Right atrium auricular region (tissue), 2 donors: ENCODE measurements around the gene TRMT1L. TPM values are rescaled to one million over a fixed set of nuclear protein-coding genes. Genes with fewer than 3 reads are reported as not detected.
A peak's percentile ranks its signal among the peaks of the same experiment; 100 is the strongest.
"Not testable (repeated sequence)": the region's sequence is repeated elsewhere in the genome, so short reads cannot be mapped to it uniquely, and the experiment has no call there.

Experiments used
- DNase-seq: peaks from one replicate; pipeline ENCODE4 v3.0.0-alpha.2; 2019; ENCODE audit warnings: low spot score
- H3K27ac ChIP-seq, 2 donors: fragments of 200-600 bp; sonication (generic); 1 replicate in 1 of 2; 2 replicates in 1 of 2; pipeline ENCODE4 v1.5.1; 2016 to 2019
- H3K27me3 ChIP-seq, 2 donors: fragments of 200-600 bp; sonication (generic); one replicate each; pipeline versions ENCODE4 v1.5.1 to v1.6.0; 2017 to 2019
- H3K36me3 ChIP-seq: fragments of 200-600 bp; sonication (generic); one replicate; pipeline ENCODE4 v1.5.1; 2016
- H3K4me1 ChIP-seq, 2 donors: fragments of 200-600 bp; sonication (generic); one replicate each; pipeline versions ENCODE4 v1.5.1 to v1.6.0; 2017 to 2019
- H3K4me3 ChIP-seq, 2 donors: fragments of 200-600 bp; sonication (generic); 1 replicate in 1 of 2; 2 replicates in 1 of 2; pipeline ENCODE4 v1.5.1; 2017 to 2019; ENCODE audit warnings: mild to moderate bottlenecking in 1 of 2, moderate library complexity in 1 of 2
- H3K9me3 ChIP-seq, 2 donors: fragments of 200-600 bp; sonication (generic); one replicate each; pipeline ENCODE4 v1.5.1; 2019
- total RNA-seq, 2 donors: library from RNA; depleted of rRNA; stranded (reverse); fragments of >200 nt; gene quantifications; one replicate each; pipeline ENCODE4 v1.1.0, GENCODE V29; 2016
- TF ChIP-seq, protein P1 (sequence below), 2 donors: fragments of 200-600 bp; sonication (generic); IDR thresholded peaks; one replicate each; pipeline ENCODE4 v1.5.1; 2019; ENCODE audit warnings: antibody characterized with exemption in 2 of 2

Gene TRMT1L, protein sequence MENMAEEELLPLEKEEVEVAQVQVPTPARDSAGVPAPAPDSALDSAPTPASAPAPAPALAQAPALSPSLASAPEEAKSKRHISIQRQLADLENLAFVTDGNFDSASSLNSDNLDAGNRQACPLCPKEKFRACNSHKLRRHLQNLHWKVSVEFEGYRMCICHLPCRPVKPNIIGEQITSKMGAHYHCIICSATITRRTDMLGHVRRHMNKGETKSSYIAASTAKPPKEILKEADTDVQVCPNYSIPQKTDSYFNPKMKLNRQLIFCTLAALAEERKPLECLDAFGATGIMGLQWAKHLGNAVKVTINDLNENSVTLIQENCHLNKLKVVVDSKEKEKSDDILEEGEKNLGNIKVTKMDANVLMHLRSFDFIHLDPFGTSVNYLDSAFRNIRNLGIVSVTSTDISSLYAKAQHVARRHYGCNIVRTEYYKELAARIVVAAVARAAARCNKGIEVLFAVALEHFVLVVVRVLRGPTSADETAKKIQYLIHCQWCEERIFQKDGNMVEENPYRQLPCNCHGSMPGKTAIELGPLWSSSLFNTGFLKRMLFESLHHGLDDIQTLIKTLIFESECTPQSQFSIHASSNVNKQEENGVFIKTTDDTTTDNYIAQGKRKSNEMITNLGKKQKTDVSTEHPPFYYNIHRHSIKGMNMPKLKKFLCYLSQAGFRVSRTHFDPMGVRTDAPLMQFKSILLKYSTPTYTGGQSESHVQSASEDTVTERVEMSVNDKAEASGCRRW
- 10 to 100 TPM; 15.5 to 24.0 TPM for total RNA-seq

DNA sequence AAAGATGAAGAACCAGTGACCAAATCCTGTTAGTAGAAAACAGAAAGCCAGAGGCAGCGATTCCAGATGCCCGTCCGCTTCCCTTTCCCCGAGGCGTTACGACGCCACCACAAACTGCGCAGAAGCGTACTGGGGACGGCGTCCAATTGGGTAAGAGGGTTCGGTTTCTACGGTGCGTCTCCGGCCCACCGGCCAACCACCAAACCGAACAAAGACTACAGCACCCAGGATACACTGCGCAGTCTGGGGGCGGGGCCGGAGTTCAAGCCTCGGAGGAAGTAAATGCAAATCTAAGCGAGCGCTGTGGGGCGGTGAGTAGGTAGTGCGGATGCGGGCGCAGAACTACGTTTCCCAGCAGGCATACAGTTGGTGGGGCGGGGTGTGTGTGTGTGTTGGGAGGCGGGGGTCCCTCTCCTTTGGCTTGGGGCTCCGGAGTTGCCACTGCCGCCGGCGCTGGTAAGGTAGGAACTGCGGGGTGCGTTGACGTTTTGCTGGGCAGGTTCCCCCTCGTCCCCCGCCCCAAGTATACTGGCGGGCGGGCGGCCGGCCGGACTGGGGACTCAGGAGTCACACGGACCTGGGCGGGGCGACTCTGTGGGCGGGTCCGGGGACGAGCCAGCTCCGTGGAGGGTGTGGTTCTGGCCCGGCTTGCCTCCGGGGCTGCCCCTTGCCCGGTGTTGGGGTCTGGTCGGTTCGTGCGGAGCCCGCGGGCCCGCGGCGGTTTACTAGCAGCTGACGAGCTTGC lies at the start of gene TRMT1L, which contains the start of gene SWT1:
TRMT1L (minus strand) TSS at position 100 of the 745 bp plus-strand sequence. CDS start 241 bp downstream, outside the sequence.
SWT1 (plus strand) TSS at position 314 of the 745 bp plus-strand sequence. CDS start 3,675 bp downstream, outside the sequence.
- H3K27me3 ChIP-seq, result no peaks in the 10 kb centered on the region
- peak within 1 kb of the TSS; percentile 98 to 99 for H3K27ac ChIP-seq
- no peaks in the 10 kb centered on the region for H3K9me3 ChIP-seq
- H3K36me3 ChIP-seq, result peaks cover 5% of the 10 kb centered on the region
- peak; percentile 100 for DNase-seq
- TF ChIP-seq, protein P1, sequence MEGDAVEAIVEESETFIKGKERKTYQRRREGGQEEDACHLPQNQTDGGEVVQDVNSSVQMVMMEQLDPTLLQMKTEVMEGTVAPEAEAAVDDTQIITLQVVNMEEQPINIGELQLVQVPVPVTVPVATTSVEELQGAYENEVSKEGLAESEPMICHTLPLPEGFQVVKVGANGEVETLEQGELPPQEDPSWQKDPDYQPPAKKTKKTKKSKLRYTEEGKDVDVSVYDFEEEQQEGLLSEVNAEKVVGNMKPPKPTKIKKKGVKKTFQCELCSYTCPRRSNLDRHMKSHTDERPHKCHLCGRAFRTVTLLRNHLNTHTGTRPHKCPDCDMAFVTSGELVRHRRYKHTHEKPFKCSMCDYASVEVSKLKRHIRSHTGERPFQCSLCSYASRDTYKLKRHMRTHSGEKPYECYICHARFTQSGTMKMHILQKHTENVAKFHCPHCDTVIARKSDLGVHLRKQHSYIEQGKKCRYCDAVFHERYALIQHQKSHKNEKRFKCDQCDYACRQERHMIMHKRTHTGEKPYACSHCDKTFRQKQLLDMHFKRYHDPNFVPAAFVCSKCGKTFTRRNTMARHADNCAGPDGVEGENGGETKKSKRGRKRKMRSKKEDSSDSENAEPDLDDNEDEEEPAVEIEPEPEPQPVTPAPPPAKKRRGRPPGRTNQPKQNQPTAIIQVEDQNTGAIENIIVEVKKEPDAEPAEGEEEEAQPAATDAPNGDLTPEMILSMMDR (IDR thresholded peaks at IDR 0.05), result no peak
- peak within 1 kb of the TSS; percentile 81 to 93 for H3K4me3 ChIP-seq
- peaks cover 0 to 31% of the 10 kb centered on the region in 2 donors for H3K4me1 ChIP-seq

DNA sequence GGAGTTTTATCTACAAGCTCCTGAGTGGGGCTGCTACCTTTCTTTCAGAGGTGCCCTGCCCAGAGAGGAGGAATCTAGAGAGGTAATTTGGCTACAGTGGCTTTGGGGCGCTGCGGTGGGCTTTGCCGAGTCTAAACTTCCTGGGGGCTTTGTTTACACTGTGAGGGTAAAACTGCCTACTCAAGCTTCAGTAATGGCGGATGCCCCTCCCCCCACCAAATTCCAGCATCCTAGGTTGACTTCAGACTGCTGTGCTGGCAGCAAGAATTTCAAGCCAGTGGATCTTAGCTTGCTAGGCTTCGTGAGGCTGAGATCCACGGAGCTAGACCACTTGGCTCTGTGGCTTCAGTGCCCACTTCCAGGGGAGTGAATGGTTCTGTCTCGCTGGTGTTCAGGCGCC lies 44.1 kb upstream of the TRMT1L start:
- TF ChIP-seq, protein P1 (IDR thresholded peaks at IDR 0.05), result no peak
- Histone ChIP-seq H3K9me3 (peaks cover 0 to 4% of the 10 kb centered on the region in 2 donors), H3K27ac (no peak overlapping the region), H3K4me3 (no peak overlapping the region), H3K36me3 (no peaks in the 10 kb centered on the region), H3K27me3 (no peaks in the 10 kb centered on the region), H3K4me1 (no peaks in the 10 kb centered on the region)
- no peak for DNase-seq

DNA sequence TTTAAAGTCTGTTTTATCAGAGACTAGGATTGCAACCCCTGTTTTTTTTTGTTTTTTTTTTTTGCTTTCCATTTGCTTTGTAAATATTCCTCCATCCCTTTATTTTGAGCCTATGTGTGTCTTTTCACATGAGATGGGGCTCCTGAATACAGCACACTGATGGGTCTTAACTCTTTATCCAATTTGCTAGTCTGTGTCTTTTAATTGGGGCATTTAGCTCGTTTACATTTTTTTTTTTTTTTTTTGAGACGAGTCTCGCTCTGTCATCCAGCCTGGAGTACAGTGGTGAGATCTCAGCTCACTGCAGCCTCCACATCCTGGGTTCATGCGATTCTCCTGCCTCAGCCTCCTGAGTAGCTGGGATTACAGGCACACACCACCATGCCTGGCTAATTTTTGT lies 42.0 kb upstream of the TRMT1L start:
- H3K27ac ChIP-seq, H3K27me3 ChIP-seq, H3K36me3 ChIP-seq, H3K4me1 ChIP-seq, H3K9me3 ChIP-seq, DNase-seq, H3K4me3 ChIP-seq: not testable (repeated sequence)

DNA sequence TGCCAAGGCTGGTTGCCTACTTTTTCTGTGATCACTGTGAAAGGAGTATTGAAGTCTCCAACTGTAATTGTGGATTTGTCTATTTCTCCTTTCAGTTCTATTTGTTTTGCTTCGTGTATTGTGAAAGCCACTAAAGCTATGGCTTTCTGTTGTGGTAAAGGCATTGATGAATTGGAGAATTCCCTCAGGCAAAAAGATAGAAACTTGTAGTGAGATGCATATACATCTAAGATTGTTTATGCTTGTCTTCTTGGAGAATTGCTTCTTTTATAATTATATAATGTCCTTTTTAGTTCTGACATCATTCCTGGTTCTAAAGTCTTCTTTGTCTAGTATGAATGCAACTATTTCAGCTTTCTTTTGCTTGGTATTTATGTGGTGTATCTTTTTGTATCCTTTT lies 37.0 kb upstream of the TRMT1L start:
- Histone ChIP-seq H3K9me3 (peaks cover 0 to 4% of the 10 kb centered on the region in 2 donors), H3K27ac (no peak overlapping the region), H3K4me3 (no peak overlapping the region), H3K27me3 (no peaks in the 10 kb centered on the region), H3K36me3 (no peaks in the 10 kb centered on the region), H3K4me1 (no peaks in the 10 kb centered on the region)
- TF ChIP-seq, protein P1 (IDR thresholded peaks at IDR 0.05), result no peak
- no peak for DNase-seq

DNA sequence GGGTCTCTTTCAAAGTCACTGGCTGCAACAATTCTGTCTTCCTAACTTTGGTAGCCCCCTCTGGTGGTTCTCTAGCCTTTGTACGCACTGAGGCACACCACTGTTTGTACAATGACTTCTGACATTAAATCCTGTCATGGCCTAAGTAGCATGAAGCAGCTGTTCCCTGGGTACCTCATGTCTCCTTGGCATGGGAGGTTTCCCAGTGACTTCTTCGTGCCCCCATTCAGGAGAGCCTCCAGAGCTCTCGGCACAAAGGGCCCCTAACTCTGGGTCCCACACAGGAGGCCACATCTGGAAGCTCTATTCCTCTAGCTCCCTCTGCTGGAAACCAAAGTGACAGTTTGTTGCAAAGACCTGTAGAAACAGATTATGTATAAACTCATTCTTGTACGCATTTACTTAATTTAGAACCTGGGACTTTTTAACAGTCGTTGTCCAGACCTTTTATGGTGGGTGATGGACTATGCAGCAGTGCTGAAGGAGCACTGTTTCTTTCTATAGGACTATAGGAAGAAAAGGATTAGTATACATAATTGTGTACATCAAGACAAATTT lies 13.6 kb upstream of the TRMT1L start:
- TF ChIP-seq, protein P1 (IDR thresholded peaks at IDR 0.05), result peak; percentile 52 to 71
- no peak overlapping the region for H3K27ac ChIP-seq

More for the DNA sequence above, 13.6 kb upstream of the TRMT1L start:
- Histone ChIP-seq H3K9me3 (no peaks in the 10 kb centered on the region), H3K4me3 (no peak overlapping the region), H3K4me1 (no peaks in the 10 kb centered on the region), H3K36me3 (peaks cover 17% of the 10 kb centered on the region), H3K27me3 (no peaks in the 10 kb centered on the region)
- DNase-seq, result no peak
